Mesothelial cell of epicardium (in vitro differentiated cells): ENCODE measurements around the gene MYO9B. TPM values are rescaled to one million over a fixed set of nuclear protein-coding genes. Genes with fewer than 3 reads are reported as not detected.

Experiments
- DNase-seq, 2 experiments: peaks; one replicate each; pipeline ENCODE4 v3.0.0; 2021; ENCODE audit warnings: low spot score in 2 of 2; ENCODE audit not compliant: unreplicated experiment in 2 of 2
- H3K27ac Mint-ChIP-seq: 2 replicates; pipeline ENCODE4 v1.8.0; 2021; ENCODE audit warnings: mixed read lengths
- H3K27me3 Mint-ChIP-seq: 2 replicates; pipeline ENCODE4 v1.8.0; 2021; ENCODE audit warnings: low read depth, mixed read lengths
- H3K36me3 Mint-ChIP-seq: 2 replicates; pipeline ENCODE4 v1.8.0; 2021; ENCODE audit warnings: mixed read lengths
- H3K4me1 Mint-ChIP-seq: 2 replicates; pipeline ENCODE4 v1.8.0; 2021; ENCODE audit warnings: mixed read lengths
- H3K4me3 Mint-ChIP-seq: 2 replicates; pipeline ENCODE4 v1.8.0; 2021; ENCODE audit warnings: mild to moderate bottlenecking, moderate library complexity, mixed read lengths
- H3K9me3 Mint-ChIP-seq: 2 replicates; pipeline ENCODE4 v1.8.0; 2021; ENCODE audit warnings: mixed read lengths
- total RNA-seq: library from RNA; stranded (reverse); gene quantifications from 3 replicates; pipeline ENCODE4 v1.2.1, GENCODE V29; 2021
- TF ChIP-seq, protein P1 (sequence below): fragments of 200-600 bp; sonication (generic); IDR thresholded peaks from one replicate; pipeline ENCODE4 v1.5.0; 2021; ENCODE audit warnings: antibody characterized with exemption; ENCODE audit not compliant: unreplicated experiment

The MYO9B gene
- total RNA-seq, 1 donor from 2014 or later: 90.8 TPM

DNA sequence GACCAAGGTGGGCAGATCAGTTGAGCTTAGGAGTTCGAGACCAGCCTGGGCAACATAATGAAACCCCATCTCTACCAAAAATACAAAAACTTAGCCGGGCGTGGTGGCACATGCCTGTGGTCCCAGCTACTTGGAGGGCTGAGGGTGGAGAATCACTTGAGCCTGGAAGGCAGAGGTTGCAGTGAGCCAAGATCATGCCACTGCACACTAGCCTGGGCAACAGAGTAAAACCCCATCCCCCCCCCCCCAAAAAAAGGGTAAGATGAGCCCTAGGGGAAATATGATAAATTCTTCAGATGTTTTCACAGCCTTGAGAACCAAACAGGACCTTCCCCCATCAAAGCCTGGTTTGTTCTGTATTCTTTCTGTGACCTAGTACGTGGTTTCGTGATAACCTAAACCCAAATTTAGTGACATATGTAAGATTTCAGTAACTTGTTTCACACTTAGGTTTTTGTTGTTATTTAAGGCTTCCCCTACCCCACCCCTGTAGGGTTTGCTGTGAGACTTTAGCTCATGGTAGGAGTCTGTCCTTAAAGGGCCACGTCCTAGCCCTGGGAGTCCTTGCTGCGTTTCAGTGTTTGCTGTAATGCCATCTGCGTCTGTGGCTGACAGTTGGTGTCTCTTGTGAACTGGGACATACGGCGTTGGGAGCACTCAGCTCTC is 49.6 kb downstream of the MYO9B start:
- Mint-ChIP-seq H3K36me3 (peaks cover 11% of the 10 kb centered on the region), H3K9me3 (no peaks in the 10 kb centered on the region), H3K27me3 (no peaks in the 10 kb centered on the region), H3K4me1 (peaks cover 15% of the 10 kb centered on the region), H3K27ac (peak overlapping the region; percentile 91), H3K4me3 (no peak overlapping the region)
- TF ChIP-seq, protein P1, sequence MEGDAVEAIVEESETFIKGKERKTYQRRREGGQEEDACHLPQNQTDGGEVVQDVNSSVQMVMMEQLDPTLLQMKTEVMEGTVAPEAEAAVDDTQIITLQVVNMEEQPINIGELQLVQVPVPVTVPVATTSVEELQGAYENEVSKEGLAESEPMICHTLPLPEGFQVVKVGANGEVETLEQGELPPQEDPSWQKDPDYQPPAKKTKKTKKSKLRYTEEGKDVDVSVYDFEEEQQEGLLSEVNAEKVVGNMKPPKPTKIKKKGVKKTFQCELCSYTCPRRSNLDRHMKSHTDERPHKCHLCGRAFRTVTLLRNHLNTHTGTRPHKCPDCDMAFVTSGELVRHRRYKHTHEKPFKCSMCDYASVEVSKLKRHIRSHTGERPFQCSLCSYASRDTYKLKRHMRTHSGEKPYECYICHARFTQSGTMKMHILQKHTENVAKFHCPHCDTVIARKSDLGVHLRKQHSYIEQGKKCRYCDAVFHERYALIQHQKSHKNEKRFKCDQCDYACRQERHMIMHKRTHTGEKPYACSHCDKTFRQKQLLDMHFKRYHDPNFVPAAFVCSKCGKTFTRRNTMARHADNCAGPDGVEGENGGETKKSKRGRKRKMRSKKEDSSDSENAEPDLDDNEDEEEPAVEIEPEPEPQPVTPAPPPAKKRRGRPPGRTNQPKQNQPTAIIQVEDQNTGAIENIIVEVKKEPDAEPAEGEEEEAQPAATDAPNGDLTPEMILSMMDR: no peak
- DNase-seq: no peak

- Mint-ChIP-seq H3K4me1 (peaks cover 15% of the 10 kb centered on the region), H3K27ac (peak overlapping the region; percentile 91), H3K27me3 (no peaks in the 10 kb centered on the region), H3K4me3 (peak overlapping the region; percentile 7), H3K9me3 (no peaks in the 10 kb centered on the region), H3K36me3 (peaks cover 9% of the 10 kb centered on the region)
- TF ChIP-seq, protein P1: no peak
- DNase-seq: peak in 1 of 2 experiments; percentile 70
These were observed 50.4 kb downstream of the MYO9B start for GRCh38 chr19:17125728-17126677.

- no peaks in the 10 kb centered on the region for H3K27me3 Mint-ChIP-seq
These were observed 52.1 kb downstream of the MYO9B start for GRCh38 chr19:17127671-17128070.

DNA sequence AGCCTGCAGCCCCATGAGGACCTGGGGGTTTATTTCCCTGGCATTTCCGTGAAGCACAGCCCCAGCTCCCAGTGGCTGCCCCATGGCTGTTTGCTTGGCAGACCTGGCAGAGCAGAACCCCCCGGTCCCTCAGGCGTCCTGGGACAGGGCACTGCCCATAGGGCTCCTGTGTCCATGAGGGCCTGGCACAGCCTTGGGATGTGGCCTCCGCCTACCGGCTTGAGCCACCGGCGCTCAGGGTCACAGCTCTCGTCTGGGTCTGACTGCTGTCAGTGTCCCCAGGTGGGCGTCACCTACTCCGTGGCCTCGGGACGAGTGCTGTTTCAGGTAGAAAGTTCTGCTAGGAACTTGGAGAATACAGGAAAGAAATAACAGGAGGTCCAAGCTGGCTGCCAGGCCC is 52.8 kb downstream of the MYO9B start:
- no peak for DNase-seq

More at GRCh38 chr19:17127671-17128070, 52.1 kb downstream of the MYO9B start:
- H3K27ac Mint-ChIP-seq: peak overlapping the region; percentile 30
- peaks cover 15% of the 10 kb centered on the region for H3K4me1 Mint-ChIP-seq
- DNase-seq: no peak
- peaks cover 6% of the 10 kb centered on the region for H3K36me3 Mint-ChIP-seq
- TF ChIP-seq, protein P1: no peak
- H3K9me3 Mint-ChIP-seq: no peaks in the 10 kb centered on the region
- H3K4me3 Mint-ChIP-seq: no peak overlapping the region

GRCh38 chr19:17128820-17129219 is 53.2 kb downstream of the MYO9B start:
- H3K9me3 Mint-ChIP-seq: no peaks in the 10 kb centered on the region
- peaks cover 15% of the 10 kb centered on the region for H3K4me1 Mint-ChIP-seq
- H3K27ac Mint-ChIP-seq: no peak overlapping the region
- TF ChIP-seq, protein P1: no peak
- no peaks in the 10 kb centered on the region for H3K27me3 Mint-ChIP-seq
- DNase-seq: no peak
- peaks cover 4% of the 10 kb centered on the region for H3K36me3 Mint-ChIP-seq
- no peak overlapping the region for H3K4me3 Mint-ChIP-seq

More for the DNA sequence above, 52.8 kb downstream of the MYO9B start:
- TF ChIP-seq, protein P1: no peak
- no peaks in the 10 kb centered on the region for H3K9me3 Mint-ChIP-seq
- H3K27ac Mint-ChIP-seq: no peak overlapping the region
- H3K4me1 Mint-ChIP-seq: peaks cover 15% of the 10 kb centered on the region
- no peaks in the 10 kb centered on the region for H3K27me3 Mint-ChIP-seq
- no peak overlapping the region for H3K4me3 Mint-ChIP-seq
- H3K36me3 Mint-ChIP-seq: peaks cover 4% of the 10 kb centered on the region
